ENCODE results near the gene HBP1.

DNA sequence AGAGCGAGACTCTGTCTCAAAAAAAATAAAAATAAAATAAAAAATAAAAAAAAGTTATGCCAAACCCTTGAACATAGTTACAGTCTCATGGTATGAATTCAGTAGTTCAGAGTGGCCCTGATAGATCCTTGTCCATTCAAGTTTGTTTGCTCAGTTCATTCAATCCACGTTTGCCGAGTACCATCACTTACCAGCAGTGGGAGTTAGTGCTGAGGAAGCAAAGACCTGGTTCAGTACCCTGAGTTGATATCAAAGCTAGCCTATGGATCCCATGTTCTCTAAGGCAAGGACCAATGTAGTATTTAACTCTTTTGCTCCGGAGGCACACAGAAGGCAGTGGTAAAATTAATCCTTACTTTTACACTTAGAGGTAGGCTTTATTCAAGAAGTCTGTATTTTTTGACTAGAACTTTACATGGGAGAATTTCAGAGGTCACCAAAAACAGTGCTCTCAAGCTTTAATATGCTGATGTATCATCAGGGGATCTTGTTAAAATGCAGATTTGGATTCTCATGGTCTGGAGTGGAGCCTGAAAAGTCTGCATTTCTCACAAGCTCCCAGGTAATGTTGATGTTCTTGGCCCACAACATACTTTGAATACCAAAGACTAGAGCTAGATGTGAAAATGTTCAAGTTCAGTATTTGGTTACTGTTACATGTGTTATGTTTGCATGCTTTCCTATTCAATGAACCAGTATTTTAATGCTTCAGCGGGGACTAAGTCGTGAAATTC, 38.1 kb upstream of the HBP1 start:
- TF ChIP-seq, protein P1, sequence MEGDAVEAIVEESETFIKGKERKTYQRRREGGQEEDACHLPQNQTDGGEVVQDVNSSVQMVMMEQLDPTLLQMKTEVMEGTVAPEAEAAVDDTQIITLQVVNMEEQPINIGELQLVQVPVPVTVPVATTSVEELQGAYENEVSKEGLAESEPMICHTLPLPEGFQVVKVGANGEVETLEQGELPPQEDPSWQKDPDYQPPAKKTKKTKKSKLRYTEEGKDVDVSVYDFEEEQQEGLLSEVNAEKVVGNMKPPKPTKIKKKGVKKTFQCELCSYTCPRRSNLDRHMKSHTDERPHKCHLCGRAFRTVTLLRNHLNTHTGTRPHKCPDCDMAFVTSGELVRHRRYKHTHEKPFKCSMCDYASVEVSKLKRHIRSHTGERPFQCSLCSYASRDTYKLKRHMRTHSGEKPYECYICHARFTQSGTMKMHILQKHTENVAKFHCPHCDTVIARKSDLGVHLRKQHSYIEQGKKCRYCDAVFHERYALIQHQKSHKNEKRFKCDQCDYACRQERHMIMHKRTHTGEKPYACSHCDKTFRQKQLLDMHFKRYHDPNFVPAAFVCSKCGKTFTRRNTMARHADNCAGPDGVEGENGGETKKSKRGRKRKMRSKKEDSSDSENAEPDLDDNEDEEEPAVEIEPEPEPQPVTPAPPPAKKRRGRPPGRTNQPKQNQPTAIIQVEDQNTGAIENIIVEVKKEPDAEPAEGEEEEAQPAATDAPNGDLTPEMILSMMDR (IDR thresholded peaks at IDR 0.05), result no peak
- TF ChIP-seq POLR2A (IDR thresholded peaks at IDR 0.05), result no peak

Measured in thyroid gland (tissue), 4 donors.